HEK293 (cell line): ENCODE measurements around the gene PSEN2.

ENCODE experiments used
- CTCF ChIA-PET: fragments of 350-600 bp; formaldehyde crosslinking; extraction: SDS; loops from one replicate; lab custom pipeline; 2021; ENCODE audit warnings: antibody characterized with exemption; lab: Yijun Ruan, JAX
- POLR2A ChIA-PET: fragments of 300-600 bp; formaldehyde crosslinking; extraction: SDS; loops from one replicate; lab custom pipeline; 2020; ENCODE audit warnings: antibody characterized with exemption, inconsistent platforms; lab: Yijun Ruan, JAX
- H3K27ac ChIP-seq: fragments of 200-500 bp; sonication (Bioruptor generic); 2 replicates; pipeline ENCODE4 v1.5.1; 2014; ENCODE audit warnings: low read depth, low read length, control low read depth, inconsistent platforms; ENCODE audit errors: extremely low read depth
- H3K36me3 ChIP-seq, 2 experiments: fragments of 200-500 bp in 1 of 2; sonication (Bioruptor generic) in 1 of 2; 1 replicate in 1 of 2; 2 replicates in 1 of 2; pipeline ENCODE4 v1.5.1; 2014 to 2017; ENCODE audit warnings: inconsistent platforms in 2 of 2, low read length in 2 of 2; ENCODE audit not compliant: control insufficient read depth in 2 of 2, insufficient read depth in 1 of 2
- H3K4me1 ChIP-seq: fragments of 200-500 bp; sonication (Bioruptor generic); 2 replicates; pipeline ENCODE4 v1.5.1; 2014; ENCODE audit warnings: mild to moderate bottlenecking, low read length, inconsistent platforms; ENCODE audit not compliant: control insufficient read depth, insufficient read depth
- H3K4me3 ChIP-seq: 2 replicates; pipeline ENCODE4 v1.5.1; 2011; ENCODE audit warnings: low read depth, mild to moderate bottlenecking, control low read depth, low read length, moderate library complexity
- H3K9me3 ChIP-seq: fragments of 200-500 bp; sonication (Bioruptor generic); 2 replicates; pipeline ENCODE4 v1.5.1; 2014; ENCODE audit warnings: low read depth, low read length, inconsistent platforms; ENCODE audit not compliant: control insufficient read depth, insufficient read depth
- GLIS1 ChIP-seq: fragments of 450-650 bp; formaldehyde crosslinking; IDR thresholded peaks from 2 replicates; pipeline ENCODE4 v1.5.1; 2016; ENCODE audit warnings: missing biosample characterization, missing genetic modification characterization
- OSR2 ChIP-seq: fragments of 450-650 bp; formaldehyde crosslinking; IDR thresholded peaks from 2 replicates; pipeline ENCODE4 v1.5.1; 2016; ENCODE audit warnings: missing biosample characterization, missing genetic modification characterization
- PRDM1 ChIP-seq: fragments of 450-650 bp; formaldehyde crosslinking; IDR thresholded peaks from 2 replicates; pipeline ENCODE4; 2016; ENCODE audit warnings: missing biosample characterization, missing genetic modification characterization
- SP3 ChIP-seq: fragments of 450-650 bp; formaldehyde crosslinking; IDR thresholded peaks from 2 replicates; pipeline ENCODE4 v1.5.1; 2016; ENCODE audit warnings: missing biosample characterization, missing genetic modification characterization
- SP7 ChIP-seq: fragments of 450-650 bp; formaldehyde crosslinking; IDR thresholded peaks from 2 replicates; pipeline ENCODE4 v1.5.1; 2016; ENCODE audit warnings: missing biosample characterization, missing genetic modification characterization
- TRIM28 ChIP-seq: IDR thresholded peaks from 2 replicates; pipeline ENCODE4 v1.6.1; 2011; ENCODE audit warnings: low read length, control low read depth, borderline replicate concordance
- ZBTB44 ChIP-seq: fragments of 450-650 bp; IDR thresholded peaks from 2 replicates; pipeline ENCODE4 v1.5.1; 2018; ENCODE audit warnings: missing biosample characterization, mild to moderate bottlenecking, missing genetic modification characterization
- ZBTB8A ChIP-seq: fragments of 450-650 bp; formaldehyde crosslinking; IDR thresholded peaks from 2 replicates; pipeline ENCODE4 v1.5.1; 2016; ENCODE audit warnings: missing biosample characterization, missing genetic modification characterization
- ZNF114 ChIP-seq: fragments of 450-650 bp; formaldehyde crosslinking; IDR thresholded peaks from 2 replicates; pipeline ENCODE4 v1.5.0; 2017; ENCODE audit warnings: missing biosample characterization, missing genetic modification characterization
- ZNF132 ChIP-seq: fragments of 450-650 bp; formaldehyde crosslinking; IDR thresholded peaks from 2 replicates; pipeline ENCODE4 v1.5.1; 2017; ENCODE audit warnings: missing biosample characterization, missing genetic modification characterization, borderline replicate concordance
- ZNF366 ChIP-seq: fragments of 450-650 bp; formaldehyde crosslinking; conservative IDR thresholded peaks from 2 replicates; pipeline ENCODE4 v1.5.1; 2016; ENCODE audit warnings: missing biosample characterization, missing genetic modification characterization
- ZNF394 ChIP-seq: fragments of 450-650 bp; formaldehyde crosslinking; IDR thresholded peaks from 2 replicates; pipeline ENCODE4 v1.5.1; 2016; ENCODE audit warnings: missing biosample characterization, missing genetic modification characterization, mild to moderate bottlenecking, moderate library complexity, borderline replicate concordance
- ZNF433 ChIP-seq: fragments of 450-650 bp; formaldehyde crosslinking; IDR thresholded peaks from 2 replicates; pipeline ENCODE4 v1.5.1; 2016; ENCODE audit warnings: missing biosample characterization, missing genetic modification characterization, low read depth
- ZNF558 ChIP-seq: fragments of 450-650 bp; formaldehyde crosslinking; IDR thresholded peaks from 2 replicates; pipeline ENCODE4 v1.5.1; 2016; ENCODE audit warnings: missing biosample characterization, missing genetic modification characterization
- ZNF560 ChIP-seq: fragments of 450-650 bp; formaldehyde crosslinking; IDR thresholded peaks from 2 replicates; pipeline ENCODE4 v1.5.1; 2017; ENCODE audit warnings: missing biosample characterization, missing genetic modification characterization, borderline replicate concordance
- ZNF561 ChIP-seq: fragments of 450-650 bp; IDR thresholded peaks from 2 replicates; pipeline ENCODE4 v1.5.1; 2018; ENCODE audit warnings: missing biosample characterization, missing genetic modification characterization, borderline replicate concordance
- ZNF585B ChIP-seq: fragments of 450-650 bp; formaldehyde crosslinking; IDR thresholded peaks from 2 replicates; pipeline ENCODE4 v1.5.1; 2016; ENCODE audit warnings: missing biosample characterization, missing genetic modification characterization
- ZNF623 ChIP-seq: fragments of 450-650 bp; formaldehyde crosslinking; IDR thresholded peaks from 2 replicates; pipeline ENCODE4 v1.5.1; 2016; ENCODE audit warnings: missing biosample characterization, missing genetic modification characterization
- ZNF660 ChIP-seq: fragments of 450-650 bp; IDR thresholded peaks from 2 replicates; pipeline ENCODE4 v1.5.1; 2018; ENCODE audit warnings: missing biosample characterization, mild to moderate bottlenecking, missing genetic modification characterization
- ZNF664 ChIP-seq: fragments of 450-650 bp; formaldehyde crosslinking; IDR thresholded peaks from 2 replicates; pipeline ENCODE4 v1.5.1; 2016; ENCODE audit warnings: missing biosample characterization, missing genetic modification characterization
- ZNF768 ChIP-seq: fragments of 450-650 bp; formaldehyde crosslinking; IDR thresholded peaks from 2 replicates; pipeline ENCODE4 v1.5.1; 2018; ENCODE audit warnings: missing biosample characterization, mild to moderate bottlenecking, missing genetic modification characterization
- ZNF830 ChIP-seq: fragments of 450-650 bp; IDR thresholded peaks from 2 replicates; pipeline ENCODE4 v1.5.0; 2018; ENCODE audit warnings: missing biosample characterization, missing genetic modification characterization, low read depth, mild to moderate bottlenecking, moderate library complexity
- TF ChIP-seq, protein P1 (sequence below): fragments of 450-650 bp; formaldehyde crosslinking; IDR thresholded peaks from 2 replicates; pipeline ENCODE4 v1.5.1; 2016; ENCODE audit warnings: missing biosample characterization, missing genetic modification characterization
- TF ChIP-seq, protein P2 (sequence below): fragments of 450-650 bp; formaldehyde crosslinking; IDR thresholded peaks from 2 replicates; pipeline ENCODE4 v1.5.1; 2016; ENCODE audit warnings: missing biosample characterization, missing genetic modification characterization

The PSEN2 gene

DNA sequence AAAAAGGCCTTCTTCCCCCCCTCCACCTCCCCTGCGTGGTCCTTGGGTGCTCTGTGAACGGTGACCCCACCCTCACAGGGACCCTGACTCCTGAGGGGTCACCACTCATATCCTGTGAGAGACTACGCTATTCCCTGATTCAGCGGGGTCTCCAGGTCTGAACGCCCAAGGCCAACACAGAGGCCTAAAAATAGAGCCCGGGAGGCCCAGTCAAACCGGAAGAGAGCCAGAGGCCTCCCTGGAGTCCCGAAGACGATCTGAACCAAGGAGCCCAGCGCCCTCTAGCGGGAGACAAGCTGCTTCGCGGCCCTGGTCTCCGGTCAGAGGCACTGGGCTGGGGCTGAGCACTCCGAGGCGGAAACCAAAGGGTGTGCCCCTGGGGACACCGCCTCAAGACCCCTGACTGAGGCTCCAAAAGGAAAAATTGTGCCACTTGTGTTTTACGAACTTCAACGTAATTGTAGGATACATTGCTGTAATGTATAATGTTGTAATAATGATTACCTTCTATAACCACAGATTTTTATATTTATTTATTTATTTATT lies 42.4 kb upstream of the PSEN2 start (continued):
- TF ChIP-seq, protein P1, sequence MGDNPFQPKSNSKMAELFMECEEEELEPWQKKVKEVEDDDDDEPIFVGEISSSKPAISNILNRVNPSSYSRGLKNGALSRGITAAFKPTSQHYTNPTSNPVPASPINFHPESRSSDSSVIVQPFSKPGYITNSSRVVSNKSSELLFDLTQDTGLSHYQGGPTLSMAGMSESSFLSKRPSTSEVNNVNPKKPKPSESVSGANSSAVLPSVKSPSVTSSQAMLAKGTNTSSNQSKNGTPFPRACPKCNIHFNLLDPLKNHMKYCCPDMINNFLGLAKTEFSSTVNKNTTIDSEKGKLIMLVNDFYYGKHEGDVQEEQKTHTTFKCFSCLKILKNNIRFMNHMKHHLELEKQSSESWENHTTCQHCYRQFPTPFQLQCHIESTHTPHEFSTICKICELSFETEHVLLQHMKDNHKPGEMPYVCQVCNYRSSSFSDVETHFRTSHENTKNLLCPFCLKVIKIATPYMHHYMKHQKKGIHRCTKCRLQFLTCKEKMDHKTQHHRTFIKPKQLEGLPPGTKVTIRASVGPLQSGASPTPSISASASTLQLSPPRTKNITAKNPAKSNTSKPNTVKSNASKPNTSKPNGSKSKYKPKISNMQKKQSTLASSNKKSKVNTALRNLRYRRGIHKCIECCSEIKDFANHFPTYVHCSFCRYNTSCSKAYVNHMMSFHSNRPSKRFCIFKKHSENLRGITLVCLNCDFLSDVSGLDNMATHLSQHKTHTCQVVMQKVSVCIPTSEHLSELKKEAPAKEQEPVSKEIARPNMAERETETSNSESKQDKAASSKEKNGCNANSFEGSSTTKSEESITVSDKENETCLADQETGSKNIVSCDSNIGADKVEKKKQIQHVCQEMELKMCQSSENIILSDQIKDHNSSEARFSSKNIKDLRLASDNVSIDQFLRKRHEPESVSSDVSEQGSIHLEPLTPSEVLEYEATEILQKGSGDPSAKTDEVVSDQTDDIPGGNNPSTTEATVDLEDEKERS (tag by site-specific recombination), result no peak
- no peak for TF ChIP-seq ZNF664 (tag by site-specific recombination)
- TF ChIP-seq ZNF585B (tag by site-specific recombination), result no peak
- TF ChIP-seq ZNF114, result no peak
- TF ChIP-seq ZBTB8A (tag by site-specific recombination), result peak; percentile 80
- TF ChIP-seq ZNF394 (tag by site-specific recombination), result peak; percentile 81

GRCh38 chr1:226829105-226829504 lies 41.3 kb upstream of the PSEN2 start:
- H3K4me1 ChIP-seq, result no peaks in the 10 kb centered on the region
- H3K27ac ChIP-seq, result no peak overlapping the region
- H3K4me3 ChIP-seq, result no peak overlapping the region
- POLR2A ChIA-PET, result no interaction called here
- CTCF ChIA-PET, result interaction anchor here (0.6 to 8.1 kb wide), 15 partner anchors 10 to 611 kb away, joined by 3 to 155 read pairs (median 4); no protein-coding TSS in a partner anchor
- no peaks in the 10 kb centered on the region for H3K9me3 ChIP-seq
- peak; percentile 58 for TF ChIP-seq GLIS1 (tag by site-specific recombination)
- TF ChIP-seq SP7 (tag by site-specific recombination), result no peak
- H3K36me3 ChIP-seq, result no peaks in the 10 kb centered on the region

DNA sequence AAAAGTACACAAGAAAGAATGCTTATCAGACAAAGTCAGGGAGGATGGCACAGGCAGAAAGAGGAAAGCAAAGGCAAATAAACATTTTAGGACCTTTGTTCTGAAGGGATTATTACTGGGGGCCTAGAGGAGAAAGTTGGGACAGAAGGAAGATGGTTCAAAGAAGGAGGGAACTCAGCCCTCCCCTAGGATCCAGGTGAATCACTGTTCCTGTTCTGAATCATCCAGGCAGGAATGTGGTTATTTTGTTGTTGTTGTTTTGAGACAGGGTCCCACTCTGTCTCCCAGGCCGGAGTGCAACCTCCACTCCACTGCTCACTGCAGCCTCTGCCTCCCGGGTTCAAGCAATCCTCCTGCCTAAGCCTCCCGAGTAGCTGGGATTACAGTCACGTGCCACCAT lies 38.5 kb upstream of the PSEN2 start:
- POLR2A ChIA-PET, result no interaction called here
- Histone ChIP-seq H3K36me3 (no peaks in the 10 kb centered on the region), H3K27ac (no peak overlapping the region), H3K4me3 (no peak overlapping the region), H3K4me1 (no peaks in the 10 kb centered on the region), H3K9me3 (no peaks in the 10 kb centered on the region)
- CTCF ChIA-PET, result interaction anchor here (1.4 to 1.5 kb wide), 2 partner anchors 198 to 205 kb away, joined by 3 to 7 read pairs; no protein-coding TSS in a partner anchor
- TF ChIP-seq ZNF558, result no peak
- no peak for TF ChIP-seq SP3 (tag by site-specific recombination)
- no peak for TF ChIP-seq ZNF660 (tag by site-specific recombination)
- TF ChIP-seq TRIM28, result no peak

GRCh38 chr1:226832613-226833012 lies 37.8 kb upstream of the PSEN2 start:
- ChIA-PET CTCF (interaction anchor here (1.4 to 1.5 kb wide), 2 partner anchors 199 to 206 kb away, joined by 3 to 7 read pairs; no protein-coding TSS in a partner anchor), POLR2A (no interaction called here)
- Histone ChIP-seq H3K4me3 (no peak overlapping the region), H3K27ac (no peak overlapping the region), H3K9me3 (no peaks in the 10 kb centered on the region), H3K36me3 (no peaks in the 10 kb centered on the region), H3K4me1 (no peaks in the 10 kb centered on the region)
- TF ChIP-seq ZNF366 (tag by site-specific recombination) (no peak), ZNF433 (tag by site-specific recombination) (no peak), ZNF768 (tag by site-specific recombination) (no peak), PRDM1 (tag by site-specific recombination) (no peak), ZNF623 (no peak), ZNF560 (tag by site-specific recombination) (no peak), ZNF561 (tag by site-specific recombination) (no peak), ZBTB44 (tag by site-specific recombination) (no peak), OSR2 (tag by site-specific recombination) (no peak), ZNF830 (no peak), ZNF114 (no peak), ZNF132 (tag by site-specific recombination) (no peak)
- TF ChIP-seq, protein P2, sequence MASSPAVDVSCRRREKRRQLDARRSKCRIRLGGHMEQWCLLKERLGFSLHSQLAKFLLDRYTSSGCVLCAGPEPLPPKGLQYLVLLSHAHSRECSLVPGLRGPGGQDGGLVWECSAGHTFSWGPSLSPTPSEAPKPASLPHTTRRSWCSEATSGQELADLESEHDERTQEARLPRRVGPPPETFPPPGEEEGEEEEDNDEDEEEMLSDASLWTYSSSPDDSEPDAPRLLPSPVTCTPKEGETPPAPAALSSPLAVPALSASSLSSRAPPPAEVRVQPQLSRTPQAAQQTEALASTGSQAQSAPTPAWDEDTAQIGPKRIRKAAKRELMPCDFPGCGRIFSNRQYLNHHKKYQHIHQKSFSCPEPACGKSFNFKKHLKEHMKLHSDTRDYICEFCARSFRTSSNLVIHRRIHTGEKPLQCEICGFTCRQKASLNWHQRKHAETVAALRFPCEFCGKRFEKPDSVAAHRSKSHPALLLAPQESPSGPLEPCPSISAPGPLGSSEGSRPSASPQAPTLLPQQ (tag by site-specific recombination), result no peak
